Measurements from ENCODE around the gene PLCE1.

Gene PLCE1

DNA sequence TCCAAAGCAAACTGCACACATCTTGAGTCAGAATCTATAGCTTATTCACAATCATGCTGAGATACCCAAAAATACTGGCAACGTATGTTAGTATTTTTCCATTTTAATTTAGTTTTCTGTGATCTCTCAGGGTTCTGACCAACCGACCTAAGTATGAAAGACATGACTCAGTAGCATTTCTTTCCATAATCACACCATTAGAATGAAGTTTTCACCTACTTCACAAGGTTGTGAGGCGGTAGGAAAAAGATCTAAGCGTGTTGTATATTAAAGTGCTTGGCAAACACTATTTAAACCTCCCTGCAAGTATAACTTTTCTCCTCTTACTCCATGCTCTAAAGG is 49.1 kb downstream of the PLCE1 start:
- Histone ChIP-seq H3K4me1 (ENCODE audit: control insufficient read depth, insufficient read depth, low read length) (0 out of 2 replicates have a peak, but pooled peaks cover 9% of the 10 kb centered on the region), H3K27me3 (ENCODE audit: control insufficient read depth, insufficient read depth, low read length) (no peaks in the 10 kb centered on the region), H3K36me3 (ENCODE audit: control insufficient read depth, insufficient read depth, low read length) (no peaks in the 10 kb centered on the region), H3K9ac (ENCODE audit: low read depth, low read length) (no peak overlapping the region), H3K27ac (ENCODE audit: low read depth, low read length) (no peak overlapping the region), H3K4me3 (ENCODE audit: low read depth, low read length) (no peak overlapping the region), H3K9me3 (ENCODE audit: control insufficient read depth, insufficient read depth, low read length) (no peaks in the 10 kb centered on the region)
